AG04450 (cell line): ENCODE measurements around the gene WDR12. TPM values are rescaled to one million over a fixed set of nuclear protein-coding genes. Genes with fewer than 3 reads are reported as not detected.

Experiments
- CTCF ChIA-PET: fragments of 300-600, 350-600 bp; formaldehyde crosslinking; extraction: SDS; loops from one replicate; lab custom pipeline; 2022; ENCODE audit warnings: antibody characterized with exemption, inconsistent platforms; lab: Charles Lee
- POLR2A ChIA-PET: fragments of 350-600 bp; formaldehyde crosslinking; extraction: SDS; loops from one replicate; lab custom pipeline; 2021; ENCODE audit warnings: antibody characterized with exemption, inconsistent platforms; lab: Yijun Ruan, JAX
- DNase-seq: peaks from one replicate; pipeline ENCODE4 v3.0.0-alpha.2; 2011; ENCODE audit warnings: low read depth, low spot score
- H3K27ac ChIP-seq: one replicate; pipeline ENCODE4 v1.5.1; 2012; ENCODE audit warnings: low read depth, low read length, control low read depth
- H3K27me3 ChIP-seq: one replicate; pipeline ENCODE4 v1.6.0; 2012; ENCODE audit warnings: low read length; ENCODE audit not compliant: control insufficient read depth, insufficient read depth
- H3K4me3 ChIP-seq: 2 replicates; pipeline ENCODE4 v1.5.1; 2011; ENCODE audit warnings: mild to moderate bottlenecking, low read depth, low read length, control low read depth
- H3K9me3 ChIP-seq: 2 replicates; pipeline ENCODE4 v1.5.1; 2012; ENCODE audit warnings: low read length; ENCODE audit not compliant: control insufficient read depth, insufficient read depth
- CTCF ChIP-seq: IDR thresholded peaks from 2 replicates; pipeline ENCODE4 v1.5.1; 2011; ENCODE audit warnings: low read depth, low read length, control low read depth, inconsistent platforms
- polyA plus RNA-seq: library from polyadenylated mRNA; depleted of rRNA; stranded (reverse); fragments of >200 nt; gene quantifications from 2 replicates; pipeline ENCODE4 v1.2.3, GENCODE V29; 2011

Gene WDR12
- polyA plus RNA-seq, 1 experiment, result 51.9 TPM

DNA sequence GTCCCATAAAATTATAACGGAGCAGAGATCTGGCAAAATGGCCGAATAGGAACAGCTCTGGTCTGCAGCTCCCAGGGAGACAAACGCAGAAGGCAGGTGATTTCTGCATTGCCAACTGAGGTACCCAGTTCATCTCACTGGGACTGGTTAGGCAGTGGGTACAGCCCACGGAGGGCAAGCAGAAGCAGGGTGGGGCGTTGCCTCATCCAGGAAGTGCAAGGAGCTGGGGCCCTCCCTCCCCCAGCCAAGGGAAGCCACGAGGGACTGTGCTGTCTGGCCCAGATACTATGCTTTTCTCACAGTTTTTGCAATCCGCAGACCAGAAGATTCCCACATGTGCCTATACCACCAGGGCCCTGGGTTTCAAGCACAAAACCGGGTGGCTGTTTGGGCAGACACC is 62.7 kb downstream of the WDR12 start:
- DNase-seq, result no peak
- Histone ChIP-seq H3K9me3 (no peaks in the 10 kb centered on the region), H3K4me3 (no peak overlapping the region), H3K27ac (no peak overlapping the region), H3K27me3 (no peaks in the 10 kb centered on the region)
- POLR2A ChIA-PET, result no interaction called here
- CTCF ChIA-PET, result no interaction called here
- TF ChIP-seq CTCF, result no peak

DNA sequence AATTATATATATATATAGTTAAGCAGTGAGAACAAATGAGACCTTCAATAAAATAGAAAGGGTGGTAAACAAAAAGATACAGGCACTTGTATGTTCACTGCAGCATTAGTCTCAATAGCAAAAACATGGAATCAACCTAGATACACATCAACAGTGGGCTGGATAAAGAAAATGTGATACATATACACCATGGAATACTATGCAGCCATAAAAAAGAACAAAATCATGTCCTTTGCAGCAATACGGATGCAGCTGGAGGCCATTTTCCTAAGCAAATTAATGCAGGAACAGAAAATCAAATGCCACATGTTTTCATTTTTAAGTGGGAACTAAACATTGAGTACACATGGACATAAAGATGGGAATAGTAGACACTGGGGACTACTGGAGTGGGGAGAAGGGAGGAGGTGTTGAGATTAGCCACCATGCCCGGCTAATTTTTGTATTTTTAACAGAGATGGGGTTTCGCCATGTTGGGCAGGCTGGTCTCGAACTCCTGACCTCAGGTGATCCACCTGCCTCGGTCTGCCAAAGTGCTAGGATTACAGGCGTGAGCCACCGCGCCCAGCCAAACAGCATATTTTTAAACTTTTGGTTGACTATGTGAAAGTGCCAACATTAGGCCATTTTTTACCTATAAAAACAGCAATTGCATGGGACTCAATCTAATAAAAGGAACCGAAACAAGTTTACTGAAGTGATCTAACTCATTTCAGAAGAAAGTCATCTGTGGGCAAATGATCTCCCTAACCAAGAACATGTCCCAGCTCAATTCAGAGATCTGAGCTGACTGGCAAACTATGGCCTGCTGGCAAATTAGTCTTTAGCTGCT is 63.6 kb downstream of the WDR12 start:
- Histone ChIP-seq H3K27ac (no peak overlapping the region), H3K9me3 (peaks cover 7% of the 10 kb centered on the region; the same call in 1 of the 2 replicates), H3K4me3 (no peak overlapping the region), H3K27me3 (no peaks in the 10 kb centered on the region)
- ChIA-PET CTCF (no interaction called here), POLR2A (no interaction called here)
- TF ChIP-seq CTCF, result no peak
- no peak for DNase-seq

DNA sequence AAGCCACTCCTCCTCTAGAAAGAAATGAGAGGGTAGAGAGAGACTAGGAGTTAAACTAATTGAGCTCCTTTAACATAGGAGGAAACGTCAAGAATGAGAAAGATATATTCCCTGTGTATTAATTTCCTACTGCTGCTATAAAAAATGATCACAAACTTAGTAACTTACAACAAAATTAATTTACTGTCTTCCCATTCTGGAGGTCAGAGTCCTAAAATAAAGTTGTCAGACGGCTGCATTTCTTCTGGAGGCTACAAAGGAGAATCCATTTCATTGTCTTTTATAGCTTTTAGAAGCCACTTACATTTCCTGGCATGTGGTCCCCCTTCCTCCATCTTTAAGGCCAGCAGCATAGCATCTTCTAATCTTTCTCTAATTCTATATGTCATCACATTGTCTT is 66.8 kb downstream of the WDR12 start:
- CTCF ChIA-PET, result interaction anchor here (0.7 kb wide), 1 partner anchor 270 kb away, joined by 4 read pairs; no protein-coding TSS in a partner anchor
- POLR2A ChIA-PET, result no interaction called here

GRCh38 chr2:202842690-202843089 is 68.8 kb downstream of the WDR12 start:
- no peak overlapping the region for H3K27ac ChIP-seq
- CTCF ChIA-PET, result interaction anchor here (0.8 kb wide), 1 partner anchor 12 kb away, joined by 3 read pairs; no protein-coding TSS in a partner anchor

More for the DNA sequence above, 66.8 kb downstream of the WDR12 start:
- Histone ChIP-seq H3K27me3 (no peaks in the 10 kb centered on the region), H3K27ac (no peak overlapping the region), H3K4me3 (no peak overlapping the region), H3K9me3 (peaks cover 14% of the 10 kb centered on the region)
- no peak for DNase-seq
- no peak for TF ChIP-seq CTCF

More at GRCh38 chr2:202842690-202843089, 68.8 kb downstream of the WDR12 start:
- Histone ChIP-seq H3K4me3 (no peak overlapping the region), H3K27me3 (no peaks in the 10 kb centered on the region), H3K9me3 (peaks cover 14% of the 10 kb centered on the region)
- no peak for DNase-seq
- TF ChIP-seq CTCF, result no peak
- POLR2A ChIA-PET, result no interaction called here
